Activated CD4-positive, alpha-beta T cell treated with anti-CD3 and anti-CD28 coated beads, Interleukin-2, amount 50 U/mL, for 1 hour (primary cell): Measurements from ENCODE around the gene PDLIM3.

Source experiments
- DNase-seq: peaks from one replicate; pipeline ENCODE4 v3.0.0-alpha.2; 2020

Gene PDLIM3

DNA sequence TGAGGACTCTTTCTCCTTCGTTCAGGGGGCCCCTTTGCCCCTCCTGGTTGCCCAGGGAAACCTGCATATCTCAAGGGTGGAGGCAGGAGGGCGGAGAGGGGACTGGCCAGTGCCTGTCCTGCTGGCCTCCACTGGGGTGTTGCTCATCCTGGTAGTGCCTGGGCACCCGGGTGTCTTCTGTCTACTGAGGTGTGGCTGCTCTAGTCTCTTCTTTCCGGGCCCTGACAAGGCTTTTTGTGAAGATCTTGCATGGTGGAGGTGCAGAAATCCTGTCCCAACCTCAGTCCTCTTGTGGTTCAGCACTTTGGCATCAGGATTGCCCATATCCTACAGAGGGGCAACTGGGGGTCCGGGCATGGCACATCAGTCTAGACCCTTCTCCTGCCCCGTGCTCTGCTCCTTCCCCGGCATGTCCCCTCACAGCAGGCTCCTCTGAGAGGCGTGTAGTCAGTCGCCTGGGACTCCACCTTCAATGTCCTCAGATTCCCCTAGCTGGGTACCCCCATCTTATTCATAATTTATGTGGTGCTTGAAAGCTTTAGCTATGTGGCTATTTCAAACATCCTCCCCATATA lies 65.6 kb downstream of the PDLIM3 start:
- DNase-seq: no peak

DNA sequence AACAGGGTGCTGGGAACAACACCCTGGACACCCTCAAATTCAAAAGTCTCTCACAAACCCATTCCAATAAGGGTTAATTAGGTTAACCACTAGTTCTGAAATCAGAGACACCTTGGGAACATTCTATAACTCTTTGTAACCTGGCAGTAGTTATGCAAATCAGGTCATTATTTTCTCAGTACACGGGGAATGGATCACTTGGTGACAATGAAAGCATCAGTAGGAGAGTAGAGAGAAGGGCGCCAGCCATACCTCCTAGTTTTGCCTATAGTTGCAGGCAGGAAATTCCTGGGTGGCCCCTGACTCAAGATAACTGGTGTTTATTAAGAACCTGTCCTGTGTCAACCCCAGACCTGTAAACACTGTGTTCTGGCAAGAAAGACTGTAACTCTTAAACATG lies 66.3 kb downstream of the PDLIM3 start:
- no peak for DNase-seq

DNA sequence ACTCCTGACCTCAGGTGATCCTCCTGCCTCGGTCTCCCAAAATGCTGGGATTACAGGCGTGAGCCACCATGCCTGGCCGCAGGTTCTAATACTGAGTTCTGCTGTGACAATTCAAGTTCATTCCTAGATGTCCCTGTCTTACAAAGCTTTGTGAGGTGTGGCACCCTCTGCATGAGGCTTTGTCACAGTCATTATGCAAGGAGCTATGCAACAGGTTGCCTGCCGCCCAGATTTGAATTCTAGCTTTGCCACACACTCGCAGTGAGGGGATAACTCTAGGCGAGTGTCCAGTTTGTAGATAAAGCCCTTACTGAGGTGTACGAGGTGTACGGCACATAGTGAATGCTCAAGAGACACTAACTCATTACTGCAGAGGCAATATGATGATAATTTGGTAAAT lies 67.3 kb downstream of the PDLIM3 start:
- DNase-seq: no peak

DNA sequence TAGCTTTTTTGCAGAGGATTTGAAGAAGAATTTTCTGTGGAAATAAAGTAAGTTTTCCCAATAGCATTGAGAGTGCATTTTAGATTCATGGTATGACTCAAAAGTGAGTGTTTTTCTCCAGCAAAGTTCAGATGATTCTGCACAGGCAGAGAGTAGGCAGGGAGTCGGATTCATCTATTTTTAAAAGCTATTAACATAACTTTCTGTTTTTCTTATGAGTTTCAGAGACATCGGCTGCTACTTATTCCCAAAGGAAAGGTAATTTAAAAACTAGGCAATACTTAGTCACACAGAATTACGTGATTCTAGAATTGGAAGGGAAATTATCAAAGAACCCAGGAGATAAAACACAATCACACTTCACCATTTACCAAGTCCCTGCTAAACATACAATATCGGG lies 68.2 kb downstream of the PDLIM3 start:
- DNase-seq: no peak

DNA sequence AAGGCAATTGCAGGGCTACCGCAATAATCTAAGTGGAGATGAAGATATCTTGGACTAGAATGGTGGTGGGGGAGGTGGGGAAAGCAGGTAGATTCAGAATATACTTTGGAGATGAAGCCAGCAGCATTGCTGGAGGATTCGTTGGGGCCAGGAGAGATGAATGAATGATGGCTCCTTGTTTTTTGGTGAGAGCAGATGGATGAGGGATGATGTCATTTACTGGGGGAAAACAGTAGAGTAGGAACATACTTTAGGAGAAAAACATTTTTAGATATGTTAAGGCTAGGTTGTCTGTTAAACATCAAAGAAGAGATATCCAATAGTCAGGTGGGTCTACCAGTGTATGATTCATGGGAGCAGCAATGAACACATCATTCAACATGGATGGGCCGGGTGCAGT lies 69.6 kb downstream of the PDLIM3 start:
- no peak for DNase-seq

DNA sequence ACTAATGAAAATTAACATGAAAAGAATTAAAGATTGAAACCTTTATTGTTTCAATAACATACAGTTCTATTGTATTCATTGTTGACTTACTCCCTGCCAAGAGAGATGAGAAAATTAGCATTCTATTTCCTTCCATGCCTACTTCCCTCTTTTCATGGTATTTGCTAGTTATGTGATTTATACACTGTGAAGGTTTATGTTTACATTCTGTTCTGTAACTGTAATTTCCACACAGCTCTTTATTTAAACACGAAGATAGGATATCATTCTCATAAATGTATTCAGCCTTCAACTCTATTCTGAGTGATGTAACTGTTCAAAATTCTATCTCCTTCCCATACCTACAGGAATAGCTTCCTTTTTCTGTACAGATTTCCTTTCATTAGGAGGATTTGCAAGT lies 70.4 kb downstream of the PDLIM3 start:
- DNase-seq: no peak

DNA sequence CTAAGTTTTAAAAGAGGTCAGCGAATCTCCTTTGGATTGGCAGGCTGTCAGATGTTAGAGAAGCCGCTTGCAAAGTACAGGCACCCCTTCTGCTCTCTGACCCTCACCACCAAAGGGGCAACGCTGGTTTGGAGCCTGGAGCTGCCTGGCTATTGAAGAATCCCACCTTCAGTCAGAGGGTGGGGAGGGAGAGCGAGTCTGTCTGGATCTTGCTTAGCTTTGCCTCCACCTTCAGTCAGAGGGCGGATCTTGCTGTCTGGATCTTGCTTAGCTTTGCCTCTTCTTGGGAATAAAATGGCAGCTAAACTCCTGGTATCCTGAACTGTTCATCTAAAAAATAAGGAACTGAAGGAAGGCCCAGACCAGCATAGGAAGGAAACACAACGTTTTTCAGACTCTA lies 71.1 kb downstream of the PDLIM3 start:
- DNase-seq: no peak

DNA sequence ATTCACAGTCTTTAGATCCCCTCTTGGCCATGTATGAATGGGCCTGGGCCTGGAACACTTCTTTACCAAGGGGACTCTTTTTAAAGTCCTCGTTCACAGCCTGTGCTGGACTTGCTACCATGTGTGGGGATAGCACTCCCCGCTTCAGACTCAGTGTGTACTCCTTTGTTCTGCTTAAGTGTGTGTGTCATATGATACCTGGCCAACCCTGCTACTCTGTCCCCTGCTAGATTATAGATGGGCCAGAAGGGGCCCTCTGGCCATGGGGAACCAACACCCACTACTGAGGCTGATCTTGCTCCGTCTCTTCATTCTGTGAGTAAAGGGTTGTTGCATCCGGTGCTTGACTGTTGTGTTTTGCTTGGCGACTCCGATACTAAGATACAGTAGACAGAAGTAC lies 71.8 kb downstream of the PDLIM3 start:
- DNase-seq: no peak

DNA sequence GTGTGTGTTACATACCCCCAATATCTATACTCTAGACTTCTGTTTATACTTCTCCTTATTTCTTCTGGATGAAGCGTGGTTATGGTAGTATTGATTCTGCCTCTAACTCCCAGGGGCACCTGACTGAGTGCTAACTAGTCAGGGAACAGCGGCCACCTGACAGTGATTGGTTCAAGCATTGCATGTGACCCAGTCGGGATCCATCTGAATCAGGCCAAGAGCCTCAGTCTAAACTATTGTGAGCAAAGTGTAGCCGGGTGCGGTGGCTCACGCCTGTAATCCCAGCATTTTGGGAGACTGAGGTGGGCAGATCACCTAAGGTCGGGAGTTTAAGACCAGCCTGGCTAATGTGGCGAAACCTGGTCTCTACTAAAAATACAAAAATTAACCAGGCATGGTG lies 73.7 kb downstream of the PDLIM3 start:
- DNase-seq: no peak

DNA sequence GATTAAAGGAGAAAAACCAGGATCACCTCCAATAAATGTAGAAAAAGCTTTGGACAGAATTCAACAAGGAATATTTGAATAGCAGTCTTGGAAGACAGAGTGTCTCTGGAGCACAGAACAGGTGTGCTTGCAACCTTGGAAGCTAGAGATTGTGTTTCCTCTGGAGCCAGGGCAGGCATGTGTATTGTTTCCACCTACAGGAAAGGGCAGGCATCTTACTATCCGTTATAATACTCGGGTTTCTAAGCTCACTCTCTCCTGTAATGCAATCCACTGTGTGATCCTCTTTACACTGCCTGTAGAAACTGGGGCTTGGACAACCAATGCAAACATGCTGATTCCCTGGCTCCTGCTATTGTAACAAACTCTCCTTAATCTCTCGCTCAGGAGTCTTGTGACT lies 78.2 kb downstream of the PDLIM3 start:
- DNase-seq: no peak

DNA sequence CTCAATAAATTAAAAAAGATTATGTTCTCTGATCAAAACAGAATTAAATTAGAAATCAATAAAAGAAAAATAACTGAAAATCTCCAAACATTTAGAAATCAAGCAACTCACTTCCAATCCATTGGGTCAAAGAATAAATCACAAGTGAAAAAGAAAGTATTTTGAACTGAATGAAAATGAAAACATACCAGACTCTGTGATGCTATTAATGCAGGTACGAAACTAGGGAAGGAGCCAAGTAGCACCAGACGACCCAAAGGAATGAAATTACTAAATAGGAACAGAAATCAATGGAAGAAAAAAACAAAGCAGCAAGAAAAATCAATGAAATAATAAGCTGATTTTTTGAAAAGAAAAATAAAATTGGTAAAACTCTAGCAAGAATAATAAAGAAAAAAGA lies 79.2 kb downstream of the PDLIM3 start:
- DNase-seq: no peak
